Endothelial cell of umbilical vein (primary cell): ENCODE data around the gene RTL10. TPM values are rescaled to one million over a fixed set of nuclear protein-coding genes. Genes with fewer than 3 reads are reported as not detected.

Experiments
- BruUV-seq: library from RNA; stranded (reverse); fragments of 400-500 nt; replicated peaks from 2 replicates; lab custom pipeline; 2021; lab: Mats Ljungman, UMichigan
- CTCF ChIA-PET: fragments of 300-600, 350-600 bp; sonication (Branson Sonifier 250); formaldehyde crosslinking; loops from one replicate; lab custom pipeline; 2021; ENCODE audit warnings: antibody characterized with exemption, inconsistent platforms; lab: Charles Lee
- POLR2A ChIA-PET: fragments of 300-600, 350-600 bp; sonication (Branson Sonifier 250); formaldehyde crosslinking; loops from one replicate; lab custom pipeline; 2021; ENCODE audit warnings: antibody characterized with exemption, inconsistent platforms; lab: Charles Lee
- DNase-seq: peaks from one replicate; pipeline ENCODE4 v3.0.0-alpha.2; 2011; ENCODE audit warnings: low read depth, low spot score
- FAIRE-seq: peaks from 2 replicates; lab custom pipeline; 2011; peaks lifted over from hg19 to GRCh38; lab: Jason Lieb, UNC
- H2AFZ ChIP-seq: 2 replicates; pipeline ENCODE4 v1.6.0; 2012; ENCODE audit warnings: low read depth, low read length, control low read depth, inconsistent platforms
- H3K27ac ChIP-seq: 2 replicates; pipeline ENCODE4 v1.5.1; 2011; ENCODE audit warnings: low read depth, mild to moderate bottlenecking, control low read depth, low read length, moderate library complexity; ENCODE audit not compliant: insufficient read depth
- H3K27me3 ChIP-seq, 2 experiments: 2 replicates each; pipeline versions ENCODE4 v1.6.0 to v1.6.1; 2011; ENCODE audit warnings: low read length in 2 of 2, mixed read lengths in 1 of 2; ENCODE audit not compliant: control insufficient read depth in 2 of 2, insufficient read depth in 2 of 2
- H3K36me3 ChIP-seq, 2 experiments: 2 replicates in 1 of 2; 3 replicates in 1 of 2; pipeline ENCODE4 v1.5.1; 2011; ENCODE audit warnings: low read length in 2 of 2, mild to moderate bottlenecking in 1 of 2, moderate library complexity in 1 of 2; ENCODE audit not compliant: control insufficient read depth in 2 of 2, insufficient read depth in 2 of 2; ENCODE audit errors: extremely low read depth in 1 of 2
- H3K4me1 ChIP-seq: 3 replicates; pipeline ENCODE4 v1.5.1; 2011; ENCODE audit warnings: mild to moderate bottlenecking, low read length; ENCODE audit not compliant: control insufficient read depth, insufficient read depth; ENCODE audit errors: extremely low read depth
- H3K4me2 ChIP-seq: 2 replicates; pipeline ENCODE4 v1.6.1; 2011; ENCODE audit warnings: low read length, control low read depth, mixed read lengths; ENCODE audit not compliant: insufficient read depth
- H3K4me3 ChIP-seq, 3 experiments: fragments of 200-600 bp in 1 of 3; sonication (generic), shearing (Covaris generic) in 1 of 3; replicated peaks in 1 of 3; 2 replicates each; pipeline ENCODE4 v1.5.1; 2011 to 2016; ENCODE audit warnings: control low read depth in 3 of 3, low read length in 3 of 3, mild to moderate bottlenecking in 2 of 3, inconsistent platforms in 1 of 3, low read depth in 1 of 3, moderate library complexity in 1 of 3; ENCODE audit not compliant: insufficient read depth in 1 of 3
- H3K79me2 ChIP-seq: 2 replicates; pipeline ENCODE4 v1.6.0; 2012; ENCODE audit warnings: low read length, inconsistent platforms; ENCODE audit not compliant: control insufficient read depth, insufficient read depth
- H3K9ac ChIP-seq: replicated peaks from 2 replicates; pipeline ENCODE3; 2011; ENCODE audit warnings: low read length, control low read depth; ENCODE audit not compliant: insufficient read depth; ENCODE audit errors: extremely low read depth
- H3K9me1 ChIP-seq: replicated peaks from 3 replicates; pipeline ENCODE4 v1.6.0; 2011; ENCODE audit warnings: mild to moderate bottlenecking, low read length; ENCODE audit not compliant: control insufficient read depth, insufficient read depth; ENCODE audit errors: extremely low read depth
- H3K9me3 ChIP-seq: replicated peaks from 2 replicates; pipeline ENCODE4 v1.5.1; 2012; ENCODE audit warnings: low read length, inconsistent platforms; ENCODE audit not compliant: control insufficient read depth, insufficient read depth
- H4K20me1 ChIP-seq: replicated peaks from 2 replicates; pipeline ENCODE3; 2011; ENCODE audit warnings: mild to moderate bottlenecking, low read length; ENCODE audit not compliant: control insufficient read depth, insufficient read depth; ENCODE audit errors: extremely low read depth
- CTCF ChIP-seq, 2 donors: IDR thresholded peaks; 1 replicate in 1 of 2; 2 replicates in 1 of 2; pipeline ENCODE4 v1.5.1; 2011; ENCODE audit warnings: low read length in 2 of 2, mild to moderate bottlenecking in 2 of 2, moderate library complexity in 2 of 2, control low read depth in 1 of 2, inconsistent platforms in 1 of 2, low read depth in 1 of 2; ENCODE audit not compliant: insufficient read depth in 1 of 2; ENCODE audit errors: extremely low read depth in 1 of 2
- EZH2 ChIP-seq: IDR thresholded peaks from 2 replicates; pipeline ENCODE4 v1.6.1; 2012; ENCODE audit warnings: borderline replicate concordance, low read depth, mild to moderate bottlenecking, moderate library complexity, low read length, inconsistent platforms; ENCODE audit not compliant: severe bottlenecking
- FOS ChIP-seq: IDR thresholded peaks from 2 replicates; pipeline ENCODE4 v1.6.1; 2011; ENCODE audit warnings: mild to moderate bottlenecking, low read length, moderate library complexity, borderline replicate concordance; ENCODE audit not compliant: insufficient read depth
- GATA2 ChIP-seq: IDR thresholded peaks from 2 replicates; pipeline ENCODE4 v1.7.0; 2011; ENCODE audit warnings: low read depth, mild to moderate bottlenecking, moderate library complexity, mixed read lengths, low read length; ENCODE audit not compliant: insufficient read length, insufficient read depth
- JUN ChIP-seq: IDR thresholded peaks from 2 replicates; pipeline ENCODE4 v1.6.1; 2011; ENCODE audit warnings: borderline replicate concordance, low read depth; ENCODE audit not compliant: insufficient read length, insufficient read depth
- MAX ChIP-seq: IDR thresholded peaks from 2 replicates; pipeline ENCODE4 v1.6.1; 2011; ENCODE audit not compliant: insufficient read depth, insufficient read length
- MYC ChIP-seq: IDR thresholded peaks from one replicate; pipeline ENCODE4 v1.6.1; 2011; ENCODE audit warnings: mild to moderate bottlenecking, low read depth, low read length
- POLR2A ChIP-seq: IDR thresholded peaks from 2 replicates; pipeline ENCODE4 v1.6.1; 2012; ENCODE audit warnings: low read depth, mild to moderate bottlenecking, control low read depth, low read length
- POLR2AphosphoS5 ChIP-seq: IDR thresholded peaks from 2 replicates; pipeline ENCODE4 v1.6.1; 2012; ENCODE audit warnings: low read depth, mild to moderate bottlenecking, control low read depth, low read length, moderate library complexity; ENCODE audit not compliant: insufficient read depth
- dilution Hi-C: fragments of 300-500 bp; cut with MboI; formaldehyde crosslinking; loops from one replicate; pipeline ENCODE4 v1.15.0; 2019; ENCODE audit warnings: low sequenced_read_pairs; ENCODE audit not compliant: extremely low pct_ligation_motif_present
- intact Hi-C: fragments of 100-400 bp; cut with micrococcal nuclease; formaldehyde crosslinking; loops from one replicate; pipeline ENCODE4 v1.10.0; 2022
- polyA plus RNA-seq, 4 experiments: library from polyadenylated mRNA; depleted of rRNA in 3 of 4; stranded (reverse) in 3 of 4; unstranded in 1 of 4; fragments of >200 nt; gene quantifications; 2 replicates each; pipeline versions ENCODE4 v1.2.1 to v1.2.3, GENCODE V29; 2011 to 2012; ENCODE audit warnings: missing spikeins in 1 of 4
- total RNA-seq: library from RNA; stranded (reverse); gene quantifications from 2 replicates; pipeline ENCODE4 v1.2.3, GENCODE V29; 2021

Gene RTL10
- total and polyA plus RNA-seq, 2 donors (not counting 3 experiments of a cell fraction or from before 2014, with no cell fraction given): 31.9 to 40.8 TPM

GRCh38 chr22:19840059-19840458 is 14.6 kb downstream of the RTL10 start:
- dilution Hi-C loops: no loop called here
- no peaks in the 10 kb centered on the region for H3K36me3 ChIP-seq
- no peak overlapping the region for H3K27ac ChIP-seq
- no peak overlapping the region for H3K4me2 ChIP-seq
- ChIA-PET POLR2A (no interaction called here), CTCF (no interaction called here)
- no peaks in the 10 kb centered on the region for H3K9me1 ChIP-seq
- H3K4me1 ChIP-seq: peaks cover 23% of the 10 kb centered on the region
- H4K20me1 ChIP-seq: no peaks in the 10 kb centered on the region
- no peak for DNase-seq
- no peak for FAIRE-seq
- no TSS peak for BruUV-seq
- H3K27me3 ChIP-seq: no peaks in the 10 kb centered on the region
- H3K4me3 ChIP-seq: no peak overlapping the region
- intact Hi-C loops: no loop called here
- H3K9ac ChIP-seq: no peak overlapping the region
- no peak overlapping the region for H2AFZ ChIP-seq
- H3K9me3 ChIP-seq: no peaks in the 10 kb centered on the region
- H3K79me2 ChIP-seq: no peaks in the 10 kb centered on the region
- no peak for TF ChIP-seq POLR2AphosphoS5
- no peak for TF ChIP-seq POLR2A
- no peak for TF ChIP-seq CTCF (IDR thresholded peaks at IDR 0.05; ENCODE audit: extremely low read depth in 1 of 2, insufficient read depth in 1 of 2, low read depth in 1 of 2, low read length in 2 of 2)
- no peak for TF ChIP-seq JUN
- no peak for TF ChIP-seq EZH2
- no peak for TF ChIP-seq MAX
- TF ChIP-seq FOS: no peak
- no peak for TF ChIP-seq MYC
- no peak for TF ChIP-seq GATA2
